ENCODE measurements around the gene UST. TPM values are rescaled to one million over a fixed set of nuclear protein-coding genes. Genes with fewer than 3 reads are reported as not detected.

The UST gene
- total RNA-seq, 2 donors from 2014 or later = 4.3 to 5.3 TPM

DNA sequence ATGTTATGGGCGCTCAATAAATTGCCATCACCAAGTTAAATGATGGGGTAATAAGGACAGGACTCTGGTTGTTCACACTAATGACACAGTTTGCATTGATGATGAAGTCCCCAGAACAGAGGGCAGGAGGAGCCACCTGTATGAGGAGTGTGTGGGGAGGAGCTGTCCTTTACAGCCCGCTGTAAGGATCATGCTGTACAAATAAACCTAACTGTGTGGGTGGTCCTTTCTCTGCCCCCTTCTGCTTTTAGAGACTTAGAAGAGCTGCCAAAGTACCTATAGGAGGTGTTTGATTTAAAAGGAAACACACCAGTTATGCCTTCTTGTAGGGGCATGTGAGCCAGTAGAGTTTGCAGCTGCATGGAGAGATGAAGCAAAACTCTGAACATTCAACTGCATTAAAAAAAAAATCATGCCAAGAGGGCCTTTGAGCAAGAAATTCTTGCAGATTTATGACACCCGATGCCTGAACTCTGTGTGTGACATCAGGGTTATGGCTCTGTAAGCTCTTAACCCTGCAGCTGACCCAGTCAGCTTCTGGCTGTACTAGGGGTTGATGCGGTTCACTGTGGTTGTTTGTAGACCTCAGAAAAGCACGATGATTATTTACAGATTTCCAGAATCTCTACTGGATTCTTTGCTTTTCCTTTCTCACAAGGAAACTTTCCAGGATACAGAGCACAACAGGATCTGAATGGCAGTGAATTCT is 67.4 kb downstream of the UST start:
- no peaks in the 10 kb centered on the region for H3K4me1 ChIP-seq
- no peak for DNase-seq (ENCODE audit: low spot score)
- H3K27ac ChIP-seq = no peak overlapping the region
- H3K27me3 ChIP-seq = no peaks in the 10 kb centered on the region
- no peaks in the 10 kb centered on the region for H3K36me3 ChIP-seq
- no peak overlapping the region for H3K4me3 ChIP-seq
- TF ChIP-seq, protein P1, sequence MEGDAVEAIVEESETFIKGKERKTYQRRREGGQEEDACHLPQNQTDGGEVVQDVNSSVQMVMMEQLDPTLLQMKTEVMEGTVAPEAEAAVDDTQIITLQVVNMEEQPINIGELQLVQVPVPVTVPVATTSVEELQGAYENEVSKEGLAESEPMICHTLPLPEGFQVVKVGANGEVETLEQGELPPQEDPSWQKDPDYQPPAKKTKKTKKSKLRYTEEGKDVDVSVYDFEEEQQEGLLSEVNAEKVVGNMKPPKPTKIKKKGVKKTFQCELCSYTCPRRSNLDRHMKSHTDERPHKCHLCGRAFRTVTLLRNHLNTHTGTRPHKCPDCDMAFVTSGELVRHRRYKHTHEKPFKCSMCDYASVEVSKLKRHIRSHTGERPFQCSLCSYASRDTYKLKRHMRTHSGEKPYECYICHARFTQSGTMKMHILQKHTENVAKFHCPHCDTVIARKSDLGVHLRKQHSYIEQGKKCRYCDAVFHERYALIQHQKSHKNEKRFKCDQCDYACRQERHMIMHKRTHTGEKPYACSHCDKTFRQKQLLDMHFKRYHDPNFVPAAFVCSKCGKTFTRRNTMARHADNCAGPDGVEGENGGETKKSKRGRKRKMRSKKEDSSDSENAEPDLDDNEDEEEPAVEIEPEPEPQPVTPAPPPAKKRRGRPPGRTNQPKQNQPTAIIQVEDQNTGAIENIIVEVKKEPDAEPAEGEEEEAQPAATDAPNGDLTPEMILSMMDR (IDR thresholded peaks at IDR 0.05) = no peak
- H3K9me3 ChIP-seq = peaks cover 0 to 7% of the 10 kb centered on the region in 2 donors

GRCh38 chr6:148814869-148815268 is 68.0 kb downstream of the UST start:
- Histone ChIP-seq H3K36me3 (no peaks in the 10 kb centered on the region), H3K9me3 (peaks cover 0 to 7% of the 10 kb centered on the region in 2 donors), H3K27me3 (no peaks in the 10 kb centered on the region), H3K27ac (no peak overlapping the region), H3K4me3 (no peak overlapping the region), H3K4me1 (no peaks in the 10 kb centered on the region)
- DNase-seq (ENCODE audit: low spot score) = no peak
- TF ChIP-seq, protein P1 (IDR thresholded peaks at IDR 0.05) = no peak

- Histone ChIP-seq H3K27ac (no peak overlapping the region), H3K36me3 (no peaks in the 10 kb centered on the region), H3K4me3 (no peak overlapping the region), H3K27me3 (no peaks in the 10 kb centered on the region), H3K9me3 (peaks cover 0 to 7% of the 10 kb centered on the region in 2 donors), H3K4me1 (no peaks in the 10 kb centered on the region)
- DNase-seq (ENCODE audit: low spot score) = no peak
- TF ChIP-seq, protein P1 (IDR thresholded peaks at IDR 0.05) = no peak
These were observed 69.3 kb downstream of the UST start for GRCh38 chr6:148816117-148816516.

- DNase-seq (ENCODE audit: low spot score) = no peak
- no peaks in the 10 kb centered on the region for H3K4me1 ChIP-seq
These were observed 70.9 kb downstream of the UST start for GRCh38 chr6:148817689-148818088.

DNA sequence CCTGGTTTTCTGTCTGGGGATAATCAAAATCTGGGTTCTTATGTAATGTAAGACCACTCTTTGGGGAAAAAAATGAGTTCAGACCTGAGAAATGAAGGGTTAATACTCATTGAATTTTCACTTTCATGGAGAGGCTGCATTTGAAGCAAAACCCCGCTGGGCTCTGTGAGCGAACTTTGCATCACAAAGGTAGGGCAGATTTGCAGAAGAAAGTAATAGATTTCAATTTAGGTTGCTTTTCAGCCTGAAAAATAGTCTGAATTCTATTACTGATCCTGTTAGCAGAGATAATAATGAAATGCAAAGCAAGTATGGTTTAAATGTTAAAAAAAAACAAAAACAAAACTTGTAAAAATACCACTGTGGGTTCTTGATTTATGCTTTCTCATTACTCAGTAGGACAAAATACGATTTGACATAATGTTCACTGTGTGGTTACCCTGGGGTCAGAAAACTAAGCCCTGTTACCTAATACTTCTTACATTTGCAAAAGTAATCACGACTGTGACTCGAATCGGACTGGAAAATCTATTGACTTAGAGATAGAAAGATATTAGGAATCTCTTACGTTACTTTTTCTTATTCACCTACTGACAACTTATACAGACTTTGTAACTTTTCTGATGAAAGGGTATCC is 72.2 kb downstream of the UST start:
- Histone ChIP-seq H3K9me3 (peaks cover 0 to 7% of the 10 kb centered on the region in 2 donors), H3K4me1 (no peaks in the 10 kb centered on the region), H3K4me3 (no peak overlapping the region), H3K27me3 (no peaks in the 10 kb centered on the region), H3K27ac (no peak overlapping the region), H3K36me3 (no peaks in the 10 kb centered on the region)
- TF ChIP-seq, protein P1 (IDR thresholded peaks at IDR 0.05) = no peak
- no peak for DNase-seq (ENCODE audit: low spot score)

More at GRCh38 chr6:148817689-148818088, 70.9 kb downstream of the UST start:
- Histone ChIP-seq H3K36me3 (no peaks in the 10 kb centered on the region), H3K4me3 (no peak overlapping the region), H3K27ac (no peak overlapping the region), H3K9me3 (peaks cover 0 to 7% of the 10 kb centered on the region in 2 donors), H3K27me3 (no peaks in the 10 kb centered on the region)
- TF ChIP-seq, protein P1 (IDR thresholded peaks at IDR 0.05) = no peak
